KOPT-K1 (cell line): ENCODE results near the gene AHSA1.

Experiments used
- H3K27ac ChIP-seq: fragments of 200-600 bp; sonication (generic); 2 replicates; pipeline ENCODE4 v1.5.1; 2016; ENCODE audit warnings: antibody characterized with exemption, mild to moderate bottlenecking, low read depth, low read length; ENCODE audit not compliant: poor library complexity, severe bottlenecking
- H3K36me3 ChIP-seq: fragments of 200-600 bp; sonication (generic); 2 replicates; pipeline ENCODE4 v1.5.1; 2017; ENCODE audit warnings: antibody characterized with exemption, mild to moderate bottlenecking, low read length, moderate library complexity; ENCODE audit not compliant: insufficient read depth
- H3K9me3 ChIP-seq: fragments of 200-600 bp; sonication (generic); 2 replicates; pipeline ENCODE4 v1.5.1; 2017; ENCODE audit warnings: antibody characterized with exemption, low read length, mild to moderate bottlenecking; ENCODE audit not compliant: insufficient read depth, poor library complexity, severe bottlenecking

The AHSA1 gene

DNA sequence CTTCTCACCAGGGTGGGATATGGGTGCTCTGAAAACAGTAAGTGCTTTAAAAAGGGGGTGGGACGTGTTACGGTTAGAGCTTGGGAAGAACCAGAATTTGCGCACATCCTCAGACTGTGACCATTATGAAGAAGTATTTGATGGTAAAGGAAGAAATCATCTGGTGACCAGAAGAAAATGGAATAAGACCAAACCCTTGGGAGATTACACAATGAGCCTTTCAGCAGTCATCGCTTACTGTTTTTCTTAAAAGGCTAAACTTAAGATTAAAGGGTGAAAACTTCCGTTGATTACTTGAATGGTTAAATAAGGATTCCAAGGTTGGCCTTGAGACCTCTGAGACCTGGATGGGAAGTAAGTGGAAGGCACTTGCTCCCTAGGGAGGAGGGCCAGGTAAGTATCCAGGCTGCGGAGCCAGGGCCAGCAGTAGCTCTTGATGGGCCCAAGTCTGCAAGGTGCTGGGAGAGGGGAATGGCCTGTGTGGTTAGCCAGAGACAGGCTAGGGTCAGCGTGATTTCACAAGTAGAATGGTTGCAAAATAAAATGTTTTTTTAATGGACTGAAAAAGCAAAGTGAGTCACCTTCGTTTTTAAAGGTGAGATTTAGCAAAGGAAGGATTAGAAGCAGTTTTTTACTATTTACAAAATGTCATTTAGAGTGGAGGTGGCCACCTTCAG, 53.7 kb downstream of the AHSA1 start:
- no peak overlapping the region for H3K27ac ChIP-seq
- no peaks in the 10 kb centered on the region for H3K9me3 ChIP-seq
- peaks cover 48% of the 10 kb centered on the region for H3K36me3 ChIP-seq

GRCh38 chr14:77516126-77516525, 58.2 kb downstream of the AHSA1 start:
- Histone ChIP-seq H3K27ac (no peak overlapping the region), H3K9me3 (no peaks in the 10 kb centered on the region), H3K36me3 (peaks cover 65% of the 10 kb centered on the region)
